HL-60 (cell line): ENCODE results near the gene MED26.

Source experiments
- GABPA ChIP-seq: IDR thresholded peaks from 2 replicates; pipeline ENCODE4 v1.6.1; 2012; ENCODE audit warnings: low read depth
- POLR2AphosphoS5 ChIP-seq: IDR thresholded peaks from 2 replicates; pipeline ENCODE4 v1.6.1; 2012; ENCODE audit warnings: low read depth
- TF ChIP-seq, protein P1 (sequence below): IDR thresholded peaks from one replicate; pipeline ENCODE4 v1.5.1; 2011; ENCODE audit warnings: low read length, control low read depth, inconsistent platforms; ENCODE audit not compliant: insufficient read depth
- TF ChIP-seq, protein P2 (sequence below): IDR thresholded peaks from 2 replicates; pipeline ENCODE4 v1.6.1; 2012; ENCODE audit warnings: low read depth; ENCODE audit not compliant: insufficient replicate concordance

DNA sequence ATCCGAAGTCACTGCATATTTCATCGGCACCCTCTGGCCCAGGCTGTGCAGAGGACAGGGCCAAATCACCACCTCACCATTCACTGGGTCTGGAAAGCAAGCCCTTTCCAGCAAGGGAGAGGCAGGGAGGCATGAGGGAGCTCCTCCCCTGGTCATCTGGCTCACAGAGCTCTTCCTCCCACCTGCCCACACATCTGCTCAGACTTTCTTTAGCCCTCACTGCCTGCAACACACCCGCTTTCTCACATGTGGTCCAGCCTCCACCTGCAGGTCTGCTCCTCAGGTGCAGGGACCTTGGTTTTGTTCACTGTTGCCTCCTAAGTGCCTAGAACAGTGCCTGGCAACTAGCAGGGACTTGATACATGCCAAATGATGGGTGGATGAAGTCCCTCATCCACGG is 34.8 kb downstream of the MED26 start:
- TF ChIP-seq, protein P1, sequence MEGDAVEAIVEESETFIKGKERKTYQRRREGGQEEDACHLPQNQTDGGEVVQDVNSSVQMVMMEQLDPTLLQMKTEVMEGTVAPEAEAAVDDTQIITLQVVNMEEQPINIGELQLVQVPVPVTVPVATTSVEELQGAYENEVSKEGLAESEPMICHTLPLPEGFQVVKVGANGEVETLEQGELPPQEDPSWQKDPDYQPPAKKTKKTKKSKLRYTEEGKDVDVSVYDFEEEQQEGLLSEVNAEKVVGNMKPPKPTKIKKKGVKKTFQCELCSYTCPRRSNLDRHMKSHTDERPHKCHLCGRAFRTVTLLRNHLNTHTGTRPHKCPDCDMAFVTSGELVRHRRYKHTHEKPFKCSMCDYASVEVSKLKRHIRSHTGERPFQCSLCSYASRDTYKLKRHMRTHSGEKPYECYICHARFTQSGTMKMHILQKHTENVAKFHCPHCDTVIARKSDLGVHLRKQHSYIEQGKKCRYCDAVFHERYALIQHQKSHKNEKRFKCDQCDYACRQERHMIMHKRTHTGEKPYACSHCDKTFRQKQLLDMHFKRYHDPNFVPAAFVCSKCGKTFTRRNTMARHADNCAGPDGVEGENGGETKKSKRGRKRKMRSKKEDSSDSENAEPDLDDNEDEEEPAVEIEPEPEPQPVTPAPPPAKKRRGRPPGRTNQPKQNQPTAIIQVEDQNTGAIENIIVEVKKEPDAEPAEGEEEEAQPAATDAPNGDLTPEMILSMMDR = no peak
- TF ChIP-seq, protein P2, sequence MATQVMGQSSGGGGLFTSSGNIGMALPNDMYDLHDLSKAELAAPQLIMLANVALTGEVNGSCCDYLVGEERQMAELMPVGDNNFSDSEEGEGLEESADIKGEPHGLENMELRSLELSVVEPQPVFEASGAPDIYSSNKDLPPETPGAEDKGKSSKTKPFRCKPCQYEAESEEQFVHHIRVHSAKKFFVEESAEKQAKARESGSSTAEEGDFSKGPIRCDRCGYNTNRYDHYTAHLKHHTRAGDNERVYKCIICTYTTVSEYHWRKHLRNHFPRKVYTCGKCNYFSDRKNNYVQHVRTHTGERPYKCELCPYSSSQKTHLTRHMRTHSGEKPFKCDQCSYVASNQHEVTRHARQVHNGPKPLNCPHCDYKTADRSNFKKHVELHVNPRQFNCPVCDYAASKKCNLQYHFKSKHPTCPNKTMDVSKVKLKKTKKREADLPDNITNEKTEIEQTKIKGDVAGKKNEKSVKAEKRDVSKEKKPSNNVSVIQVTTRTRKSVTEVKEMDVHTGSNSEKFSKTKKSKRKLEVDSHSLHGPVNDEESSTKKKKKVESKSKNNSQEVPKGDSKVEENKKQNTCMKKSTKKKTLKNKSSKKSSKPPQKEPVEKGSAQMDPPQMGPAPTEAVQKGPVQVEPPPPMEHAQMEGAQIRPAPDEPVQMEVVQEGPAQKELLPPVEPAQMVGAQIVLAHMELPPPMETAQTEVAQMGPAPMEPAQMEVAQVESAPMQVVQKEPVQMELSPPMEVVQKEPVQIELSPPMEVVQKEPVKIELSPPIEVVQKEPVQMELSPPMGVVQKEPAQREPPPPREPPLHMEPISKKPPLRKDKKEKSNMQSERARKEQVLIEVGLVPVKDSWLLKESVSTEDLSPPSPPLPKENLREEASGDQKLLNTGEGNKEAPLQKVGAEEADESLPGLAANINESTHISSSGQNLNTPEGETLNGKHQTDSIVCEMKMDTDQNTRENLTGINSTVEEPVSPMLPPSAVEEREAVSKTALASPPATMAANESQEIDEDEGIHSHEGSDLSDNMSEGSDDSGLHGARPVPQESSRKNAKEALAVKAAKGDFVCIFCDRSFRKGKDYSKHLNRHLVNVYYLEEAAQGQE = no peak
- no peak for TF ChIP-seq POLR2AphosphoS5
- no peak for TF ChIP-seq GABPA
